Type B pancreatic cell (in vitro differentiated cells): Measurements from ENCODE around the gene ALDH4A1. TPM values are rescaled to one million over a fixed set of nuclear protein-coding genes. Genes with fewer than 3 reads are reported as not detected.

Experiments
- DNase-seq: peaks from one replicate; pipeline ENCODE4 v3.0.0; 2021; ENCODE audit warnings: mixed read lengths; ENCODE audit not compliant: unreplicated experiment; ENCODE audit errors: extremely low spot score
- H3K27ac Mint-ChIP-seq: 2 replicates; pipeline ENCODE4 v1.8.0; 2021; ENCODE audit warnings: mild to moderate bottlenecking, mixed read lengths
- H3K27me3 Mint-ChIP-seq: 2 replicates; pipeline ENCODE4 v1.8.0; 2021; ENCODE audit warnings: mixed read lengths
- H3K36me3 Mint-ChIP-seq: 2 replicates; pipeline ENCODE4 v1.8.0; 2021; ENCODE audit warnings: mixed read lengths
- H3K4me1 Mint-ChIP-seq: one replicate; pipeline ENCODE4 v1.8.0; 2021; ENCODE audit warnings: mixed read lengths; ENCODE audit not compliant: unreplicated experiment
- H3K4me3 Mint-ChIP-seq: 2 replicates; pipeline ENCODE4 v1.8.0; 2021; ENCODE audit warnings: mild to moderate bottlenecking, mixed read lengths
- H3K9me3 Mint-ChIP-seq: 2 replicates; pipeline ENCODE4 v1.8.0; 2021; ENCODE audit warnings: mixed read lengths
- CTCF ChIP-seq: fragments of 200-600 bp; sonication (generic); conservative IDR thresholded peaks from 2 replicates; pipeline ENCODE4 v1.5.0; 2021; ENCODE audit warnings: antibody characterized with exemption, mild to moderate bottlenecking
- total RNA-seq: library from RNA; stranded (reverse); gene quantifications from 2 replicates; pipeline ENCODE4 v1.2.1, GENCODE V29; 2021; ENCODE audit warnings: low replicate concordance

ALDH4A1 gene
- total RNA-seq, 1 donor from 2014 or later: 26.7 TPM

GRCh38 chr1:18882486-18882885 lies 19.9 kb downstream of the ALDH4A1 start:
- Mint-ChIP-seq H3K4me1 (no peaks in the 10 kb centered on the region), H3K4me3 (no peak overlapping the region), H3K9me3 (no peaks in the 10 kb centered on the region), H3K36me3 (no peaks in the 10 kb centered on the region), H3K27ac (no peak overlapping the region), H3K27me3 (no peaks in the 10 kb centered on the region)
- no peak for TF ChIP-seq CTCF
- DNase-seq: no peak

GRCh38 chr1:18881642-18882431 lies 20.5 kb downstream of the ALDH4A1 start:
- Mint-ChIP-seq H3K36me3 (no peaks in the 10 kb centered on the region), H3K27me3 (no peaks in the 10 kb centered on the region), H3K4me3 (no peak overlapping the region), H3K4me1 (no peaks in the 10 kb centered on the region), H3K9me3 (no peaks in the 10 kb centered on the region), H3K27ac (no peak overlapping the region)
- no peak for TF ChIP-seq CTCF
- no peak for DNase-seq

GRCh38 chr1:18881164-18881563 lies 21.2 kb downstream of the ALDH4A1 start:
- no peaks in the 10 kb centered on the region for H3K27me3 Mint-ChIP-seq

GRCh38 chr1:18880585-18880984 lies 21.8 kb downstream of the ALDH4A1 start:
- H3K27me3 Mint-ChIP-seq: no peaks in the 10 kb centered on the region
- H3K9me3 Mint-ChIP-seq: no peaks in the 10 kb centered on the region
- H3K4me3 Mint-ChIP-seq: no peak overlapping the region
- TF ChIP-seq CTCF: no peak
- H3K27ac Mint-ChIP-seq: no peak overlapping the region
- H3K36me3 Mint-ChIP-seq: no peaks in the 10 kb centered on the region
- no peaks in the 10 kb centered on the region for H3K4me1 Mint-ChIP-seq
- no peak for DNase-seq

More at GRCh38 chr1:18881164-18881563, 21.2 kb downstream of the ALDH4A1 start:
- no peak overlapping the region for H3K27ac Mint-ChIP-seq
- H3K4me3 Mint-ChIP-seq: no peak overlapping the region
- H3K9me3 Mint-ChIP-seq: no peaks in the 10 kb centered on the region
- no peaks in the 10 kb centered on the region for H3K36me3 Mint-ChIP-seq
- no peak for DNase-seq
- no peak for TF ChIP-seq CTCF
- no peaks in the 10 kb centered on the region for H3K4me1 Mint-ChIP-seq

- H3K27ac Mint-ChIP-seq: no peak overlapping the region
- no peaks in the 10 kb centered on the region for H3K9me3 Mint-ChIP-seq
- no peak for DNase-seq
- H3K4me1 Mint-ChIP-seq: no peaks in the 10 kb centered on the region
- H3K4me3 Mint-ChIP-seq: no peak overlapping the region
- no peak for TF ChIP-seq CTCF
- no peaks in the 10 kb centered on the region for H3K27me3 Mint-ChIP-seq
- H3K36me3 Mint-ChIP-seq: no peaks in the 10 kb centered on the region
Observed at GRCh38 chr1:18879791-18880309, 22.5 kb downstream of the ALDH4A1 start.
